NCI-H226 (cell line): ENCODE data around the gene DNAL1.
A peak's percentile ranks its signal among the peaks of the same experiment; 100 is the strongest.

Source experiments
- DNase-seq: peaks from one replicate; pipeline ENCODE4 v3.0.0-alpha.2; 2015

The DNAL1 gene

DNA sequence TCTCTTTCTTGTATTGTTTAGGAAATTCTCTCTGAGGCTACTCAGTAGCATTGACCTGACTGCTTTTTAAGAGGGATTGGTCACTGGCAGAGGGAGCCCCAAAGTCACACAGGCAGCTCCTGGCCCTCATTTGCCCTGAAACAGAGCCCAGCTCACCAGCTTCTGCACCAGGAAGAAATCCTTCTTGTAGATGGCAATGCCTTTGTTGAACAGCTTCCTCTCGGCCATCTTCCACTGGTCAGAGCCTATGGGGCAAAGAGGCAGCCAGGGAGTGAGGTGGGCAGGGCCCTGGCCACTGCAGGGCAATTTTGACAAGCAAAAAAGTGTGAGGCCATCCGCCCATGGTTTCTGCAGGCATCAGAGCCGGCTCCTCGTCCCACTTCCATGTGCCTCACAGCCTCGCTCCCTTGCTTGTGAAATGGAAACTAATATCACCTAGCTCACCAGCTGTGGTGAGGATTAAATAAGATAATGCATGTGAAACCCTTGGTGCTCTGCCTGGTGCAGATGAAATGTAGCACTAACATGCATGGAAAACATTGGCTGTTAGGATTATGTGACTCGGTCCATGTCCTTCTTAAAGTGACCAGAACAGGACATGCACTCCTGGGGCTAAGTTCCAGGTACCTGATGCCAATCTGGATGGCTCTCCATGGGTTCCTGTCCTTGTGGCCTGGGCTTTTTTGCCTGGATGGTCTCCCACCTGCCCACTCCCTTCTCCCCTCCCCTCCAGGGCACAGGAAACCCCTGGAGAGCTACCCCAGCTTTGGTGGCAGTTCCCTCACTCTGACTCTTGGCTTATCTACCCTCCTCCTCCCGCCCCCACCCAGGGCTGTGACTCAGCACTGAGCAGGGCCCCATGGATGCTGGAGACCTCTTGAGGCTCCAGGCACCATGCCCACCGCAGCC, 80.6 kb downstream of the DNAL1 start:
- DNase-seq = peak; percentile 85

DNA sequence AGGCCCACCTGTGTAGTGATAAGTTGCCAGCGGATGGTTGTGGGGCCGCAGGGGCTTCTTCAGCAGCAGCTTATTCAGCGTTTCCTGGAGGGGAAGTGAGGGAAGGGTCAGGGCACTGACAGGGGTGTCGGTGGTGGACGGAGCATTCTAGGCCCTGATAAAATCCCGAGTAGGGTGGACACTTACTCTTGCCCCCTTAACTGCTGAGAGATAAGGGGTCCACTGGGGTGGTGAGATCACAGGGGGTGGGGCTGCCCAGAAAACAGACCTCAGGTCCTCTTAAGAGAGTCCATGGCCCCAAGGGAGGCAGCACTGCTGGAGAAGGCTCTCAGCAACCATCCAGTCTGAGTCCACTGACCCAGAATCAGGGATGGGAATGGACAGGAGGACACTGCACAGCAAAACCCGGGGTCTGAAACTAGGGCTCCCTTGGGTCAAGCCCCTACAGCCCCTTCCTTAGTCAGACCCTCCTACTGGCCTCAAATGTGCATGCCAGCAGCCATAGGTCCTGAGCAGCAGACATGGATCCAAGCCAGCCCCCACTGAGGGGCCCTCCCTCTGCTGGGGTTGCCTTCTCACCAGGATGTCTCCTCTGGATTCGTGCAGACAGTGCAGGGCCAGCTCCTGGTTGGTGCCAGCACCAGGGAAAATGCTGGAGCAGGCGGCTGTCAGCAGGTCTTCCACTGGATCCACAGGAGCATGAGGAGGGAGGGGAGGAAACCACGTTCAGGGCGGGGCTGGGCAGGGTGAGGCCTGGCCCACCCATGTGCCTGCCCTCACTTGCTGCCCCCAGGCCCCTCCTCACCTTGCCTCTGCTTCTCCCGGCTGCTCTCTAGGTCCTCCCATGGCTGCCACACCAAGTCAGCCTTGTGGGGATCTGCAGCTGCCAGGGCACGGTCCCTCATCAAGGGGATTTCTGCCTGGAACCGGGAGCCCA, 81.5 kb downstream of the DNAL1 start:
- DNase-seq = peak; percentile 66

DNA sequence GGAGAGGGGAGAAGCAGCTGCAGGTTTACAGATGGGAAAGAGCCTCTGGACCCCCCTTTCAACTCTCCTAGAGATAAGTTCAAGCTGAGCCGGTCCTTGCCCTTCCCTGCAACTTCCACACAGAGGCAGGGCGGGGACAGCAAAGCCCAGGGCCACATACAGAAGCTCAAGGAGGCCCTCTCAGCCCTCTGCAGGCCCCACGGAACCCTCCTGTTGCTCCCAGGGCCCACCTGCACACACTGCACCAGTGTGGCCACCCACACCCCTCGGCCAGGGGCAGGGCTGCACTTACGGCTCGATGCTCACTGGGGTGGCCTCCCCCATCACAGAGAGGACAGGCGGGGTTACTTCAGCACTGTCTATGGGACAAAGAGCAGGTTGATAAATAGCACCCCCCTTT, 82.4 kb downstream of the DNAL1 start:
- DNase-seq = no peak

DNA sequence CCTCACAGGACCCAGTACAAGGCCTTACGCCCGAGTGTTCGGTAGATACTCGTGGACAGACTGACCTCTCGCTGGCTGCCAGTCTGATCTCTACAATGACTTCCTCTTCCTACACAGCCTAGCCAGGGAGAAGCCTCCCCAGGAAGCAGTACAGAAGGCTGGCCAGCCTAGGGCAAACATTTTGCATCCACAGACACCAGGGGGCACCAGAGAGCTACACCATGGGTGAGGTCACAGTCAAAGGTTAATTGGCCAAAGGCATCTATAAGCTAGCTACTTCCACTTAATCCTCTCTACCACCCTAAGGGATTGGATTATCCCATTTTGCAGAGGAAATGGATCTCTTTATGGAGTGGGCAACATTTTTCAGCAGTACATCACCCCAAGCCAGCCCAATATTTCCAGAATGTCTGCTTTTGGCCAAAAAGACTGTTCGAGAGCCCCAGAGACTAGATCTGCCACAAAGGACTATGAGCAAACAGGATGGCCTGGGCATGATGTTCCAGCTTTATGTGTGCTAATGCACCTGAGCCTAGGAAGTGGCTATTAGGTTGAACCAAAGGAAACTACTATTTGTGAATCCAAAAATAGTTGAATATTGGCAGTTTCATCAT, 84.0 kb downstream of the DNAL1 start:
- DNase-seq = peak; percentile 66

DNA sequence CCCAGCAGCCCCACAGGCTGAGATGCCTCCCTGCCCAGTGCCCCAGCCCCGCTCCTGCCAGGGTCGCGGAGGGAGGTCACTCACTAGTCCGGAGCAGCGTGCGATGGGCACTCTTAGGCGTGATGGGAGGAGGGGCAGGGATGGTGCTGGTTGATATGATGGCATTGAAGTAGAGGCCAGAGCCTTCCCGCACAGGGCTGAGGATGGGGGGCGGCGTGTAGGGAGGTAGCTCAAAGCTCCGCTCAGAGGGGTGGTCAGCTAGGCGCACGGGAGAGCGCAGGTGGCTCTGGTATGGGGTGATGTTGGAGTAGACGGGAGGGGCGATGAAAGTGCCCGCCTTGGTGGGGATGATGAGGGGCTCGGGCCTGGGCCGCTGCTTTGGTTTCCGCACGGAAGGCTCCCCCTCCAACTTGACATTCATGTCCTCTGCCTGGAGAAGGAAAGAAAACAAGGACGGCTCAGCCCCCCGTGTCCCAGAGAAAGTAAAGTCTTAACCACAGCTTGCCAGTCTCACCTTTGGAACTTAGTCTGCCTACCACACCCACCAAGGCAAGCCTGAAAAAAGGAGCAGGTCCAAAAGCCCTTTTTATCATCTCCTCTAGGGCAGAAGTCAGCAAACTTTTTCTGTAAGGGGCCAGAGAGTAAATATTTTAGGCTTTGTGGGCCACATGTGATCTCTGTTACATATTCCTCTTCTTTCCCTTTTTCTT, 84.9 kb downstream of the DNAL1 start:
- DNase-seq = no peak

DNA sequence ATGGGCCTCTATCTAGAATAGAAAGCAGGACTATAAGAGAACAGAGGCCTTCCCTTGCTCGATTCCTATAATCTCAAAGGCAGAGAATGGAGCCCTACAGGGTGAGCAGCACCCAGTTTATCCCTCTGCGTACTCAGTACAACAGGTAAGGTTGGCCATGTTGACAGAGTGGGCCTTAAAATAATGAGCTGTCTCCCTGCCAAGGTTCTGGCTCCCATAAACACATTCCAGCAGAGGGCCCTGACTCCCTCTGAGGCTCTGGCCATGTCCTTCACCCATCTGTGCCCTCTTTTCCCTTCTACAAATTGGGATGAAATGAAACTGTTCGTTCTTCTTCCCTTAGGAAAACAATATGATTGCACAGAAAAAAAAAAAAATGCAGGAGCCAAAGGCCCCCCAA, 86.3 kb downstream of the DNAL1 start:
- DNase-seq = no peak

DNA sequence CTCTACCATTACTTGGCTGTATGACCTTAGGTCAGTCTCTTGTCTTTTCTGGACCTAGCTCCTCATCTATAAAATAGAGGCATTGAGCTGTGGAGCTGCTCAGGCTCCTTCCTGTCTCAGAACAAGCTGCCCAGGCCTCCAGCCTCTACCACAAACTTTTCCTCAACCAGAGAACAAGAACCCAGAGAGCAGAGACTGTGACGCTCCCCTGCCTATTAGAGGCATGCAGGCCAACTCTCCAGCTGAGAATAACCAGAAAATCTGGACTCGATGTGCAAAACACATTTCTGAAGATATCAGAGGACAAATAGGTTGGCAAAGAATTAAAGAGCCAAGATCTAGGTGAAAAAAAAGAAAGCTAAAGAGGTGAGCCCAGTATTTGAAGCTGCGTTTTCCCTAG, 87.2 kb downstream of the DNAL1 start:
- DNase-seq = no peak

DNA sequence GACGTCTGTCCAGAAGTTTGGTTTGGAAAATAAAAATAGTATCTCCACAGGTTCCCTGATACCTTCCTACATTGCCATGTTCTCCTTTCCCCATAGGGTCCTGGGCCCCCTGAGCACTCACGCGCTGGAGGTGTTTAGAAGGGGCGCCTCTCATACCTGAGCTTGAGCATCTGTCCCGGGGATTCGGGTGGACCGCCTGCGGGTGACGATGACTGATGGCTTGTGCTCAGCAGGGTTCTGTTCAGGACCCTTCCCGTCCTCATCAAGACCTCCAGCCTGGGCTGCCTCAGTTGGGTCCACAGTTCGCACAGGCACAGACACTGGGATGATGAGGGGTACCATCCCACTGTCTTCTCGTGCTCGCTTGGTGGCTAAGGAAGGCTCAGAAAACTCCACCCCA, 92.1 kb downstream of the DNAL1 start:
- no peak for DNase-seq

DNA sequence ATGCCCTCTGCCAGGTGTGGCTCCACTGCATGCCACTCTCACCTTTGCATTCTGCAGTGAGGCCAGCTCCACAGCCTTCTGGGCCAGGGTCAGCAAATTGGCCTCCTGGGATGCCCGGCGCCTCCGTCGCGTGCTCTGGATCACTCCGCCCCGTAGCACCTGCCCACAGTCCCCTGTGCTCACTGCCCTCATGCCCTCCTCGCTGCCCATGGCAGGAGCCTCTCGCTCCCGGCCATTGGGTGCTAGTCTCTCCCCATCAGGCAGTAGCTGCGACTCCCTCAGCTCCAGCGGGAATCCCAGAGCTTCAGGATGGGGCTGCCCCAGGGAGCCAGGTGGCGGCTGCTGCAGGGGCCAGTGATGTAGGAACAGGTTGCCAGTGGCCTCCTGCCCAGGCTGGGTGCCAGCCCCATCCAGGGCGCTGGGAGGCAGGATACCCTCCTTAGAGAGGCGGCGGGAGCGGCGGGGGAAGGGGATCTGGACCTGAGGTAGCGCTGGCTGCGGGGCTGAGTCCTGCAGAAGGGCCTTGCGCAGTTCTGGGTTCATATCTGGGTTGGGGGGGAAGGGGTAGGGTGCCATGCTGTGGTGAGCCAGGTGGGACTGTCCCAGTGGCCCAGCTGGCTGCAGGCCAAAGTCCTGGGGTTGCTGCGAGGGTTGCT, 93.9 kb downstream of the DNAL1 start:
- DNase-seq = no peak

DNA sequence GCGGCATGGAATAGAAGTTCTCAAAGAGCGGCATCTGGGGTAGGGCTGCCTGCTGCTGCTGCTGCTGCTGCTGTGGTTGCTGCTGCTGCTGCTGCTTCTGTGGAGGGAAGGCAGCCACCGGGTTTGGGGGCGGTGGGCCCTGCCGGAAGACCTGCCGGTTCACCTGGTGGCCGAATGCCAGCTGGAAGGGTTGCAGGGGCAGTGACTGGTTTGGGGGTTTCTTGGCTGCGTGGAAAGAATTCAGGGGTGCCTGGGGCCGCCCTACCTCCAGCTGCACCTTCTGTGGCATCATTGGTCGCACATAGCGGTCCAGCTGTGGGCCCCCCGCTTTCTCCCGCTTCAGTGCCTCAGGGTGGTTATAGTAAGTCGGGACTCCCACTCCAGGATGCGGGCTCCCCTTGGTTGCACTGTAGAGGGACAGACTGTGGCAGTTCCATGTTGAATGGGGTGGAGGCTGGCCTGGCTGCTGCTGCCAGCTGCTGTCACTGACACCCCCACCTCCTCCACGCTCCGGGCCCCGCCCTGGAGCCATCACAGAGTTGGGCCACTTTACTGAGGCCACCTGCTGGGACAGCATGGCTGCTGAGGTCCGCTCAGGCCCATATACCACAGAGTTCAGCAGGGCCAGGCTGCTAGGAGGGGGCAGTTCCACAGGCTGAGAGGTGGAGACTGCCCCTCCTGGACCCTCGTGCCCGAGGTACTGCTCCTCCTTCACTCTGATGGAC, 94.5 kb downstream of the DNAL1 start:
- DNase-seq = no peak

DNA sequence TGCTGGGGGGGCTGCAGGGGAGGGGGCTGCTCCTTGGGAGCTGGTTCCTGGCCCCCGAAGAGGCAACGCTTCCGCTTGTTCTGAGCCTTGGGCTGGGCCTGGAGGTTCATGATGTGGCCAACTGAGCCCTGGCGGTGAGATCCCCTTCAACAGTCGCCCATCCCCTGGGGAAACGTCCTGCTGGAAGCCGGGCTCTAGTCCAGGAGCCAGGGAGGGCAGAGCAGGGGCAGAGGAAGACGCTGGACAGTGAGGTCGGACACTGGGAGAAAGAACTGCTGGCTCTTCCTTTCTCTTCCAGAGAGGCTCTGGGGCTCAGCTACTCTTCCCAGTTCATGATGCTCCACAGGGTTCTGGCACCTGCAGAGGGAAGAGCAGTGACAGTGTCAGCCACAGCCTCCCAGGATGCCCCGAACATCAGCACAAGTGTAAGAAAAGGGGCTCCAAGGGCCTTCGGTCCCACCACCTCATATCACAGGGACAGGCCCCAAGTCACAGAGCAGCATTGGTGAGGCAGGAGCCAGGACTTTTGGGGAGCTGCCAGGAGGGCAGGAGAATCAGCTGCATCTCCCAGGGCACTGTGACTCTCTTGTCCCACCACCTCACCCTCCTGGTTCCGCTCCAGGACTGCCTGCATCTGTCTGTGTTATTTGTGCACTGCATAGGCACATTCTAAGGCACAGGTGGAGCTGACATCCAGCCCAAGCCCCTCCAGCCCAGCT, 95.3 kb downstream of the DNAL1 start:
- no peak for DNase-seq

DNA sequence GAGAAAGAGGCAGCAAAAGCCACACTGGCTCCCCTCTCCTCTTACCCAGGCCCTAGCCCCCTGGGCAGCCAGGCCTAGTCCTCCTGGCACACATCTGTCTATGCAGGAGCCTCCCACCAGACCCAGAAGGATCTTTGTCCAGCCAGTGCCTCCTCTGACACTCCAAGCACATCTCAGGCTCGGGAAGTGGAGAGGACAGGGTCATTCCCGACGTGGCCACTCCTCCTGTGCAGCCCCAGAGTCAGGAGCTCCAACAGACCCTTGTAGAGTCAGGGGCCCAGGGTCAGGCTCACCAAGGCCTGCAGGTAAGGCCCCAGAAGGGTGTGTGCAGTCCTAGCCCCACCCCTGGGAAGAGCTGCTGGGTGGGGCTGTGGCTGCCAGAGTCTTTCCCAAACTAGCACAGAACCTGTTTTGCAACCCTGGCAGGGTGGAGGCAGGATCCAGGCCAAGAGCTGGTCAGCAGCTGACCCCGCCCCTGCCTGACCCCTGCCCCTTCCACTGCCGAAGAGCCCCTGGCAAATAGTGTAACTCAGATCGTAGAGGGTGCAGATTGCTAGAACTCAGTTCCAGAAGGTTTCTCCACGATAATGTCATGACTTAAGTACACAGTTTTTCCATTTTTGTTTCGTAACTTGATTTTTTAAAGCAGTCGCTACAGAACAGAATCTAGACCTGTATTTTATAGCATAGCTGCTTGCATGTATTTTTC, 96.0 kb downstream of the DNAL1 start:
- DNase-seq = peak; percentile 73

DNA sequence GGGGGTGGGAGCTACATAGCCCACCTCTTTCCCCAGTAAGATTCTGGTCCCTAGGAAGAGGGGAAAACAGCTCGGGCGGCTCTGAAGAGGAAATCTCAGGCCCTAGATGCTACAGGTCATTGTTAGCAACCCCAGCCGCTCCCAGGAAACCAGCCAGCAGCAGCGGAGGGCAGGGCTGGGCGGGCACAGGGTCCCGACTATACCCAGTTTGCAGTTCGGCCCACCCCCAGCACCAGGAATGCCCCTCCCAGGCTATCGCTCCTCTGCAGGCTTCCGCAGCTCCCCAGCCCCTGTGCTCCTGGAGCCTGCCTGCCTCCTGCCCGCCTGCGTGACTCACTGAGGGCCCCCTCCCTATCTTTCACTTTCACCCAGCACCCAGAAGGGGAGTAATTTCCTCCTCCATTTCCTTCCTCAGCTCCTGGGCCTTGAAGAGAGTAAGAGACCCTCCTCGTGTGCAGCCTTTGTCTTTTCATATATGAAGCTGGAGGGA, 96.6 kb downstream of the DNAL1 start:
- DNase-seq = peak; percentile 93

DNA sequence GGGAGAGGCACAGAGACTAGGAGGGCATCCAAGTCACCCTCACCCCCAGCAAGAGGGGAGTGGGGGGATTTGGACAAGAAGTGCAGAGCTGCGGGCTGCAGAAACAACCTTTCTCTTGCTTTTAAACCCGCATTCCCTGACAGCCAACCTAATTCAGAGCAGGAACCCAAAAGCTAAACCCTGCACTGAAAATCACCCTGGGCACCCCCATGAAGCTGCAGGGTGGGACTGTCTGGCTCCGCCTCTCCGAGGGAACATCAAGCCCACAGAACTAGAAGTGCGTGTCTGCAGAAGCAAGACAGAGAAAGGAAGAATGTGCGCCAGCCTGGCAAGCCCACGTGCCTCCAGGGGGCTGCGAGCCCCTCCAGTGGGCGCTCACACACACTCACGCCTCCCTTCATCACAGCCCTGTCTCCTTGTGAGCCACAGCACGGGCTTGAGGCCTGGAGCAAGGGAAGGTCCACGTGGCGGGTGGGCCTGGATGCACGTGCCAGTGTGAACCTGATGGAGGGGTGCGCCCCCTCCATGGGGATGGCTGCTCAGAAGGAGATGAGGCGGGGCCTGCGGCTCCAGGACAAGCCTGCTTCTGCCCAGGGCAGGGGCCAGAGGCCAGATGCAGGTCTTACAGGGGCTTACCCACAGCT, 97.2 kb downstream of the DNAL1 start:
- no peak for DNase-seq

DNA sequence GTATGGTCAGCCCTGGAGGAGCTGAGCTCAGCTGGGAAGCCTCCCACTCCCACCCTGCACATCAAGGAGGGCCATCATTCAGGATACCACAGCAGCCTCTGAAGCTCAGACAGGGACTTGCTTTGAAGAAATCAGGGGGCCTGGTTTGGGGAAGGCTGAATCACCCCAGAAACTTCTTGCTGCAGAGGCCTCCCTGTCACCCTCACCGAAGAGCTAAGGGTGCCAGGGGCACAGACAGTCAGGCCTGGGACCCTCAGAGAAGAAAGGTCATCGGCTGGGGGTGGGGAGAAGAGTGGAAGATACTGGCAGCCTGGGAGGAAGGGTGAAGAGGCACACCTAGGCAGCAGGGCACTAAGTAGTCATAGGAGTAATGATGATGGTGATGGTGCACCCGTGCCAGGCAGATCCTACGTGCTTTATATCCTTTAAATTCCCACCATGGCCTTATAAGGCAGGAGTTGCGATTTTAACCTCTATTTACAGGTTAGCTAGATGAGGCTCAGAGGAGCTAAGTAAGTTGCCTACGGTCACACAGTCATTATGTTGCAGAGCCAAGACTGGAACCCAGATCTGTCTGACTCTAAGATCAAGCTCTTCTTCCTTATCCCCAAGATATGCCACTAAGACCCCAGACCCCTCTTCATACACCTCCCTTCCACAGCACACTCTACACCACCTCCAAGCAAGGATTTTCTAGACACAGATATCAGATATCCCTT, 97.9 kb downstream of the DNAL1 start:
- DNase-seq = no peak

DNA sequence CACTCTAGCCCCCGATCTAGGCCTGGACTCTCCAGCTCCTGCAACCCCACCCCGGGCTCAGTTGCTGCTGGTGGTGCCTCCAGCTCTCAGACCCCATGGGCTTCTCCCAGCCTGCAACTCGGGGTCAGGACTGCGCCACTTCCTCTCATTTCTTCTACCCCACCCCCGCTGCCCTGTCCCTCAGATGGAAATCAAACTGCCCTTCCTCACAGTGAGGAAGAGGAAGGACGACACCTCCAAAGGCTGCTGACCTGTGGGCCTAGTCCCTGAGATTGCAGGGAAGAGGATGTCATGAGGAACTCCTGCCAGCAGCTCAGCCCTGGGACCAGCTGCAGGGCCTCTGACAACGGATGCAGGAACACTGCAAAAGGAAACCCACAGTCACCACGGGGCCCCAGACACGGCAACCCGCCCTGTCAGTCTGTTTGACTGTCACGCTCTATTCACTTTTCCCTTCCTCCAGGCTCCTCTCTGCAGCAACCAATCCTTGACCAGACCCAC, 98.7 kb downstream of the DNAL1 start:
- no peak for DNase-seq

DNA sequence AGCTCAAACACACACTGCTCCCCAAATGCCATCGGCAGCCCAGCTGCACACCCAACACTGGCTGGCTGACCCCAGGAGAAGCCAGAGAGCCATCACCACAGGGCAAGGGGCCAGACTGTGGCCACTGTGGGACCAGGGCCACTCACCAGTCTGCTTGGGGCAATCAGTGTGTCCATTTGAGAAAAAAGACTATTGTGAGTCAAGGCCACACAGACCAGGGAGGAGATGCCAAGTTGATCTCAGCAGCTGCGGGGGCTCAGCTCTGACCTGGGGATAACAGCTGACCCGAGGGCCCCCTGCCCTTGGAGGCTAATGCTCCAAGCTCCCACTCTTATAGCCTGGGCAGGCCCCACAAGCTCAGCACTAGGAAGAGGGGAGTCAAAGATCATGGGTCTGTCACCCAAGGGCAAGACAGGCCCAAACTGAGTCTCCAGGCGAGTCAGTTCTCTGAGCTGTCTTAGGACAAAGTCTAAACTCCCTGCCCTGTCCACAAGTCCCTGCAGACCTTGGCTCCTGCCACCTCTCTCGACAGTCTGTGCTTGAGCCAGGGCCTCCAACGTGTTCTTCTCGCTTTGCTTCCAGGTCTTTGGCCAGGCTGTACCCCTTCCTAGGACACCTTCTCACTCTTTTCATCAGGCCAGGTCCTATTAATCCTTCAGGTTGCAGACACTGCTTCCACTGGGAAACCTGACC, 99.5 kb downstream of the DNAL1 start:
- no peak for DNase-seq
